ENCODE measurements around the gene FRMD4B. TPM values are rescaled to one million over a fixed set of nuclear protein-coding genes. Genes with fewer than 3 reads are reported as not detected.

FRMD4B gene
- total RNA-seq, 3 donors from 2014 or later (not counting 1 experiment from before 2014, with no cell fraction given): 8.5 to 19.8 (median 9.4) TPM

- ATAC-seq: no peak
- no peaks in the 10 kb centered on the region for H3K9me3 Mint-ChIP-seq
- Histone ChIP-seq H3K27me3 (ENCODE audit: control insufficient read depth, insufficient read depth, low read length) (no peaks in the 10 kb centered on the region), H3K4me3 (ENCODE audit: low read length) (peak overlapping the region; percentile 32), H3K9me3 (ENCODE audit: control insufficient read depth, insufficient read depth, low read length) (no peaks in the 10 kb centered on the region), H3K4me1 (ENCODE audit: control insufficient read depth, insufficient read depth, low read length) (no peaks in the 10 kb centered on the region), H3K36me3 (ENCODE audit: control insufficient read depth, insufficient read depth, low read length) (no peaks in the 10 kb centered on the region), H3K27ac (ENCODE audit: low read length) (no peak overlapping the region)
- no peaks in the 10 kb centered on the region for H3K36me3 Mint-ChIP-seq
- intact Hi-C loops (cut with micrococcal nuclease): no loop called here
- H3K4me3 Mint-ChIP-seq: peak overlapping the region; percentile 86
- TF ChIP-seq, protein P1, sequence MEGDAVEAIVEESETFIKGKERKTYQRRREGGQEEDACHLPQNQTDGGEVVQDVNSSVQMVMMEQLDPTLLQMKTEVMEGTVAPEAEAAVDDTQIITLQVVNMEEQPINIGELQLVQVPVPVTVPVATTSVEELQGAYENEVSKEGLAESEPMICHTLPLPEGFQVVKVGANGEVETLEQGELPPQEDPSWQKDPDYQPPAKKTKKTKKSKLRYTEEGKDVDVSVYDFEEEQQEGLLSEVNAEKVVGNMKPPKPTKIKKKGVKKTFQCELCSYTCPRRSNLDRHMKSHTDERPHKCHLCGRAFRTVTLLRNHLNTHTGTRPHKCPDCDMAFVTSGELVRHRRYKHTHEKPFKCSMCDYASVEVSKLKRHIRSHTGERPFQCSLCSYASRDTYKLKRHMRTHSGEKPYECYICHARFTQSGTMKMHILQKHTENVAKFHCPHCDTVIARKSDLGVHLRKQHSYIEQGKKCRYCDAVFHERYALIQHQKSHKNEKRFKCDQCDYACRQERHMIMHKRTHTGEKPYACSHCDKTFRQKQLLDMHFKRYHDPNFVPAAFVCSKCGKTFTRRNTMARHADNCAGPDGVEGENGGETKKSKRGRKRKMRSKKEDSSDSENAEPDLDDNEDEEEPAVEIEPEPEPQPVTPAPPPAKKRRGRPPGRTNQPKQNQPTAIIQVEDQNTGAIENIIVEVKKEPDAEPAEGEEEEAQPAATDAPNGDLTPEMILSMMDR (IDR thresholded peaks at IDR 0.05): no peak
- H3K27me3 Mint-ChIP-seq (ENCODE audit: low read depth in 2 of 2): peaks cover 12 to 18% of the 10 kb centered on the region in 2 donors
- 21% methylated on average over 3 of the region's 4 CpGs for WGBS (ENCODE audit: insufficient coverage)
- H3K4me1 Mint-ChIP-seq: peaks cover 19 to 21% of the 10 kb centered on the region in 2 donors
- peak overlapping the region in 1 of 2 donors; percentile 65 for H3K27ac Mint-ChIP-seq
- DNase-seq: no peak
Measured at GRCh38 chr3:69353088-69353478, 32.8 kb downstream of the FRMD4B start.

DNA sequence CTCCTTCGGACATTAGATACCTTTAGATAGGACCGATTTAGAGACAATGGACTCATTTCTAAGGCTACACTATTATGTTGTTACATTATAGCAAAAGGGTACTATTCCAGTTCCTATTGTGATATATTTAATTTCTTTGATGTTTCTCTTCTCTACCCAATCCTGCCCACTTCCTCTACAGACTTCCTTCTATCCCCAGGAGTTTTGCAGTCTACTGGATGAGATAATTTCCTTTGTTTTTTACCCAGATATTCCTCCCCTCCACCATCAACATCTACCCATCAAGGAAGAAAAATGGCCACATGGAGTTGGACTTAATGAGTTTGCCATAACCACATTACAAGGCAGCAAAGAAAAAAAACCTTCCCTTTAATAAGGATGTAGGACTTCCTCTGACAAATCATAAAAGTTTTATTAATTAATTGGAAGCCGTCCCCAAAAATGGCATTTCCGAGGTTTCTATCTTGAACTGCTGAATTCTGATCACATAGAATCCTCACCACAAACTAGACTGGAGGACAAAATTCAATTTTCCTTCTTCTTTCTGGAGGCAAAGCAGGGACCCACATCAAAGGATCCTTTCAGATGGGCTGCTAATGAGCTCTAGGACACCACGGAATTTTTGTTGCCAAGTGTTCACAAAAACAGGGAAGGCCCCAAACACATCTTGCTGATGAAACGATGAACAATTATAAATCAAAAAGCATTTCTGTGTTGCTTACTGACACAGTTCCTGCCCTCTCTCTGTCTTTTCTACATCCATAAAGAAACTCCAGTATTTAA, 33.4 kb downstream of the FRMD4B start:
- 39% methylated on average over 4 of the region's 6 CpGs for WGBS (ENCODE audit: insufficient coverage)
- no peak for DNase-seq
- H3K4me3 Mint-ChIP-seq: peak overlapping the region; percentile 86
- no peaks in the 10 kb centered on the region for H3K9me3 Mint-ChIP-seq
- Histone ChIP-seq H3K27ac (ENCODE audit: low read length) (no peak overlapping the region), H3K4me1 (ENCODE audit: control insufficient read depth, insufficient read depth, low read length) (no peaks in the 10 kb centered on the region), H3K36me3 (ENCODE audit: control insufficient read depth, insufficient read depth, low read length) (no peaks in the 10 kb centered on the region), H3K27me3 (ENCODE audit: control insufficient read depth, insufficient read depth, low read length) (no peaks in the 10 kb centered on the region), H3K4me3 (ENCODE audit: low read length) (no peak overlapping the region), H3K9me3 (ENCODE audit: control insufficient read depth, insufficient read depth, low read length) (no peaks in the 10 kb centered on the region)
- TF ChIP-seq, protein P1 (IDR thresholded peaks at IDR 0.05): no peak
- H3K36me3 Mint-ChIP-seq: no peaks in the 10 kb centered on the region
- intact Hi-C loops (cut with micrococcal nuclease): no loop called here
- H3K27ac Mint-ChIP-seq: no peak overlapping the region
- H3K27me3 Mint-ChIP-seq (ENCODE audit: low read depth in 2 of 2): peaks cover 14 to 21% of the 10 kb centered on the region in 2 donors
- no peak for ATAC-seq
- H3K4me1 Mint-ChIP-seq: peaks cover 19 to 21% of the 10 kb centered on the region in 2 donors

DNA sequence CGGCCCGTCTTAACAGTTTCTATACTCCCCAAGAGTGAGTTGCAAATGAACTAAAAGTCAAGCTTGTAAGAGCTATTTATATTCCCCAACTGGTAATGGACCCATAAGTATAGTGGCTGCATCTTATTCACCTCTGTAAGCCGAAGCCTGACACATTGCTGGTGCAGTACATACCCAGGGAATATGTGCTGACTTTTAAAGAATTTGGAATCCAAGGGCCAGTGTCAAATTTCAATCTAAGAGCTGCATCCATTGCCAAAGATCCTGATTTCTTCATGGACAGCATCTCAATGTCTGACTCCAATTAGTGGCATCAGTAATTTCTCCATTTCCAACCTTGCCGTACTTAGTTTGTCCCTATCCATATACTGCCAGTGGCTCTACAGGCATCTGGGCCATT, 42.0 kb downstream of the FRMD4B start:
- WGBS (ENCODE audit: insufficient coverage): 91% methylated on average over 3 of the region's 4 CpGs
- ATAC-seq: no peak
- TF ChIP-seq, protein P1 (IDR thresholded peaks at IDR 0.05): no peak
- H3K4me1 ChIP-seq (ENCODE audit: control insufficient read depth, insufficient read depth, low read length): no peaks in the 10 kb centered on the region
- H3K27me3 ChIP-seq (ENCODE audit: control insufficient read depth, insufficient read depth, low read length): no peaks in the 10 kb centered on the region
- intact Hi-C loops (cut with micrococcal nuclease): no loop called here
- no peak for DNase-seq
- H3K4me3 ChIP-seq (ENCODE audit: low read length): no peak overlapping the region
- no peak overlapping the region for H3K4me3 Mint-ChIP-seq
- H3K27ac ChIP-seq (ENCODE audit: low read length): no peak overlapping the region
- no peak overlapping the region for H3K27ac Mint-ChIP-seq
- peaks cover 0 to 3% of the 10 kb centered on the region in 2 donors for H3K9me3 Mint-ChIP-seq
- no peaks in the 10 kb centered on the region for H3K9me3 ChIP-seq (ENCODE audit: control insufficient read depth, insufficient read depth, low read length)
- H3K4me1 Mint-ChIP-seq: peaks cover 0 to 8% of the 10 kb centered on the region in 2 donors
- no peaks in the 10 kb centered on the region for H3K36me3 ChIP-seq (ENCODE audit: control insufficient read depth, insufficient read depth, low read length)
- H3K27me3 Mint-ChIP-seq (ENCODE audit: low read depth in 2 of 2): peaks cover 6 to 10% of the 10 kb centered on the region in 2 donors
- H3K36me3 Mint-ChIP-seq: no peaks in the 10 kb centered on the region

All from natural killer cell (primary cell).